Activated CD4-positive, alpha-beta T cell treated with anti-CD3 and anti-CD28 coated beads for 4 hours (primary cell): ENCODE data around the gene JAK3.
"Not testable (repeated sequence)": the region's sequence is repeated elsewhere in the genome, so short reads cannot be mapped to it uniquely, and the experiment has no call there.

Experiments
- DNase-seq, 2 donors: peaks; one replicate each; pipeline ENCODE4 v3.0.0-alpha.2; 2020

The JAK3 gene

DNA sequence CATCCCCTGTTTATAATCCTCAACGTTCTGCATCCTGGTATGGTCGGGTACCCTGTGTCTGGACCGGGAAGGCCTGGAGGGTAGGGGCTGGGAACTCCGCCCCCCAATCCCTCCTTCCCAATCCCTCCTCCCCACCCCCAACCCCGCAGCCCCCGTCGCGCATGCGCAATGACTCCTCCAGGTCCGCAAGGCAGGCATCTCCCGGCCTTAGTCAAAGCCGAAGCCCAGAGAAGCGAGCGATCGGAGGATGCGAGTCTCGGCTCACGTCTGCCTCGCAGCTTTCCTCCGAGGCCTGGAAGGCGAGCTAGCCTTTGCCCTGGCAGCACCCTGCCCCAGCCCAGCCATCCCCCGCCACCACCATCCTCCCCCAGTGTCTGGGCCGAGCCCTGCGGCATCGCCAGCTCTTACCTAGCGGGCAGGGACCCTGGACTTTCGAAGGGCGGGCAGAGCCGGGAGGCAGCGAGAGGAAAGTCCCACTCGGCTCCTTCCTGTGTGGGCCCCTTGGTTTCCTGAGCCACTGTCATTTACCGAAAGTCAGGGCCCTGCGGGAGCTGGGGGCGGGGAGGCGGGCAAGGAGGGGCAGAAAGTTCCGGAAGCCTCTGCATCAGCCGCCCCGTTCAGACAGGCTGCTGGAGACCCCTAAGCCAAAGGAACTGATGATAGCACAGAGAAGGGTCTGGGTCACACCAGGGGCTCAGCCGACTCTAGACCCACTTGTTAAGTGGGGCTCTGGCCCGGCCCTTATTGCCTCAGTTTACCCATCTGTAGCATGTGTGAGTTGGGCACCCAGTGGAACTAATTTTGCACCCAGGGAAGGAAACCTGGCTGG, at the start of gene JAK3:
Gene JAK3, minus strand, starts transcription at position 445 of the 829 bp plus-strand sequence. CDS start 3,565 bp downstream, outside the sequence.
- DNase-seq, result peak; percentile 92

DNA sequence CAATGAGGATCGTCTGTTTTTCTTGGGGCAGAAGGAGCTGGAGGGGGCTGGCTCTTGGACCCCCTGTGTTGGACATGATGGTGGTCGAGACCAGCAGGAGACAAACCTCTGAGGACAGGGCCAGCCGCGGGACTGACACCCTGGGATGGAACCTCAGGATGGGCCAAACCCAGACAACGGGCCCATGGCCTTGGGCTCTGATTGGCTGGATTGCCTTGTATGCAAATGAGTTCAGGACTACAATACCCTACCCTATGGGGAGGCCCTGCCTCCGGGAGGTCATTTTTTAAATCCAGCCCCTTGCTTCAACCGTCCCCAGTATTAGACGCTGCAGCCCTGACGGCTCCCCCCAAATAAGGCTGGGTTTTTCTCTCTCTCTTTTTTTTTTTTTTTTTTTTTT, 46.0 kb upstream of the JAK3 start:
- DNase-seq, result no peak

DNA sequence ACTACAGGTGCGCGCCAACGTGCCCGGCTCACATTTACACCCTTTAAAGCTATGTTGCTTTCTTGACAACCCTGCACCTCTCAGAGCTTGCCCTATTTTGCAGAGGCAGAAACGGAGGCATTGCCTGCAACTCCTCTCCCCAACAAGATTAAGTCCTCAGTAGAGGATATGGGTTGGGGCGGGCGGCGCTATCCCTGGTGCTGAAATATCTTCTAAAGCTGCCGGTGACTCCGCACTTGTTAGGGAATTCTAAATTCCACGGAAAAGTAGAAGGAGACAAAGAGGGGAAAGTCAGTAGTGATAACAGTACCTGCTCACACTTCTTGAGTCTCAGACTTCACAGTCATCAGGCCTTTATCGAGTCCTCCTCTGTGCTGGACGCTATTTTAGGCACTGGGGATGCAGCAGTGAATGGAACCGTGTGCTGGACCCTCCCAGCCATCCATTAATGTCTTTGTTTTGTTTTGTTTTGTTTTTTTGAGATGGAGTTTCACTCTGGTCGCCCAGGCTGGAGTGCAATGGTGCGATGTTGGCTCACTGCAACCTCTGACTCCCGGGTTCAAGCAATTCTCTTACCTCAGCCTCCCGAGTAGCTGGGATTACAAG, 41.9 kb upstream of the JAK3 start:
- no peak for DNase-seq

DNA sequence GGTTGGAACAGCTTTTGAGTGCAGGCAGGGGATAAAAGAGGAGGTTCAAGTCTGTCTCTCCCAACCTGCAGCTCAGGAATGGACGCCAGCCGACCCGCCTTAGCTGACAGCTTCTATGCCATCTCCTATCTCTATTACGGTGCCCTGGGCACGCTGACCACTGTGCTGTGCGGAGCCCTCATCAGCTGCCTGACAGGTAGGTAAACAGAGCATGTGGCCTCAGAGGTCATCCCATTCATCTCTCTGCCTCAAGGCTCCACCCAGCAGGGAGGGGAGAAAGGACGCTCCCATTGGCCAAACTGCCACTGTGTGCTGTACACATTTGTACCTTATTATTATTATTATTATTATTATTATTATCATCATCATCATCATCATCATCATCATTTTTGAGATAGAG, 40.5 kb upstream of the JAK3 start:
- DNase-seq, result no peak

DNA sequence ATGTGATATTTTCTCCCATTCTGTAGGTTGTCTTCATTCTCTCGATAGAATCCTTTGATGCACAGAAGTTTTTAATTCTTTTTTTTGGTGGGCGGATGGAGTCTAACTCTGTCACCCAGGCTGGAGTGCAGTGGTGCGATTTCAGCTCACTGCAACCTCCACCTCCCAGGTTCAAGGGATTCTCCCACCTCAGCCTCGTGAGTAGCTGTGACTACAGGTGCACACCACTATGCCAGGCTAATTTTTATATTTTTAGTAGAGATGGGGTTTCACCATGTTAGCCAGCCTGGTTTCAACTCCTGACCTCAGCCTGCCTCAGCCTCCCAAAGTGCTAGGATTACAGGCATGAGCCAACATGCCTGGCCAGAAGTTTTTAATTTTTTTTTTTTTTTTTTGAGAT, 39.4 kb upstream of the JAK3 start:
- not testable (repeated sequence) for DNase-seq

DNA sequence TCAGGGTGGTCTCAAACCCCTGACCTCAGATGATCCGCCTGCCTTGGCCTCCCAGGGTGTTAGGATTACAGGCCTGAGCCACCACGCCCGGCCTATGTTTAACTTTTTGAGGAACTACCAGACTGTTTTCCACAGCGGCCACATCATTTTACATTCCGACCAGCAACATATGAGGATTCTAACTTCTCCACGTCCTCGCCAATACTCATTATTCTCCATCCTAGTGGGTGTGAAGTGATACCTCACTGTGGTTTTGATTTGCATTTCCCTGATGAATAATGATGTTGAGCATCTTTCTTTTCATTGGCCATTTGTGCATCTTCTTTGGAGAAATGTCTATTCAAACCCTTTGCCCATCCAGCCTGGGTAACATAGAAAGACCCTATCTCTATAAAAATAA, 38.7 kb upstream of the JAK3 start:
- no peak for DNase-seq

DNA sequence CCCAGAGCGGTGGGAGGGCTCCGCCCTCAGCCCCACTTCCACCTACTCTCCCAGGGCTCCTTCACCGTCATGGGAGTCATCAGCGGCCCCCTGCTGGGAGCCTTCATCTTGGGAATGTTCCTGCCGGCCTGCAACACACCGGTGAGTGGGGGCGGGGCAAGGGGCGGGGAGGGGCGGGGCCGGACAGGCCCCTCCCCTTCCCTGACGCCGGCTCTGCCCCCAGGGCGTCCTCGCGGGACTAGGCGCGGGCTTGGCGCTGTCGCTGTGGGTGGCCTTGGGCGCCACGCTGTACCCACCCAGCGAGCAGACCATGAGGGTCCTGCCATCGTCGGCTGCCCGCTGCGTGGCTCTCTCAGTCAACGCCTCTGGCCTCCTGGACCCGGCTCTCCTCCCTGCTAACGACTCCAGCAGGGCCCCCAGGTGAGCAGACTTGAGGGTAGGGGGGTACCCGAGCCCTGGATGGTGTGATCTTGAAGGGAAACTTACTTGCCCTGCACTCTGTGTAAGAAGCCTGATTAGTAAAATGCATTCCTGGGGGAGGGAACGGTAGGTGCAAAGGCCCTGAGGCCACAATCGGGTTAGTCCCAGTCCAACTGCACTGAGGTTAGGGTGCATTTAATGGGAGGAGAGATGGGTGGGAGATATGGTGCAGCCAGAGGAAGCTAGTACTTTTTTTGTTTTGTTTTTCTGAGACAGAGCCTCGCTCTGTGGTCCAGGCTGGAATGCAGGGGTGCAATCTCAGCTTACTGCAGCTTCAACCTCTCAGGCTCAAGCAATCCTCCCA, 36.0 kb upstream of the JAK3 start:
- DNase-seq, result no peak

DNA sequence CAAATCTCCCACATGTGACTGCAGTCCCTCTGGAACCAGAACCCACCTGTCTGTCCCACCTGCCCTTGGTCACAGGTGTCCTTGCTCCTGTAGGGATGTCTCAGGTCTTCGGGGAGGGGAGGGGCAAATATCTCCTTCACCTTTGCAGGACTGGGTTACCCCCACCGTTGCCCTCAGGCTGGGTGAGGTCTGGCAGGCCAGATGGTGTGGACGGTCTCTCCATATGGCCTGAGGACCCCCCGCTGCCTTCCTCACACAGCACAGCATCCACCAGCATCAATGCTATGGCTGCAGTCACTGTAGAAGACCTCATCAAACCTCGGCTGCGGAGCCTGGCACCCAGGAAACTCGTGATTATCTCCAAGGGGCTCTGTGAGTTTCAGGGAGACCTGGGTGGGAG, 33.9 kb upstream of the JAK3 start:
- DNase-seq, result no peak

DNA sequence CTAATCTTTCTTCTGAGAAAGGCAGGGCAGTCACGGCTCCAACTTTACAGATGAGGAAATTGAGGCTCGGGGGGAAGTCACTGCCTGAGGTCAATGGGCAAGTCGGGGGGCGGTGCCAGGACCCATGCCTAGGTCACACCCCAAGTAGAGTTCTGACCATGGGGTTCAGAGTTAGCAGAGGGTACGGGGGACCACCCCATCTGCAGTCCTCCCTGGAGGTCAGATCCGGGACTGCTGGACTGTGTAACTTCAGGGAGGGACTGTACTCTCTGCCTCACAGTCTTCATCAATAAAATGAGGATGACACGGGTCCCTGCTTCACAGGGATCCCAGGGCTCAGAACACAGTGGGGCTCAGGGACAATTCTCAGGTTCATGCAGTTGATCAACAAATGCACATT, 31.7 kb upstream of the JAK3 start:
- DNase-seq, result no peak

DNA sequence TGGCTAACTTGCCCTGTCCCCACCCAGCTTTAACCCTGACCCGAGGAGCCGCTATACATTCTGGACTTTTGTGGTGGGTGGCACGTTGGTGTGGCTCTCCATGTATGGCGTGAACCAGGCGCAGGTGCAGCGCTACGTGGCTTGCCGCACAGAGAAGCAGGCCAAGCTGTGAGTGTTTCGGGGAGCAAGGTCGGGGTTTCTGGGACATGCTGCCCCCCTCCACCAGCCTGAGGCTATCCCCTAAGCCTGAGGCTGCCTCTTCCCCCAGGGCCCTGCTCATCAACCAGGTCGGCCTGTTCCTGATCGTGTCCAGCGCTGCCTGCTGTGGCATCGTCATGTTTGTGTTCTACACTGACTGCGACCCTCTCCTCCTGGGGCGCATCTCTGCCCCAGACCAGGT, 29.9 kb upstream of the JAK3 start:
- no peak for DNase-seq

DNA sequence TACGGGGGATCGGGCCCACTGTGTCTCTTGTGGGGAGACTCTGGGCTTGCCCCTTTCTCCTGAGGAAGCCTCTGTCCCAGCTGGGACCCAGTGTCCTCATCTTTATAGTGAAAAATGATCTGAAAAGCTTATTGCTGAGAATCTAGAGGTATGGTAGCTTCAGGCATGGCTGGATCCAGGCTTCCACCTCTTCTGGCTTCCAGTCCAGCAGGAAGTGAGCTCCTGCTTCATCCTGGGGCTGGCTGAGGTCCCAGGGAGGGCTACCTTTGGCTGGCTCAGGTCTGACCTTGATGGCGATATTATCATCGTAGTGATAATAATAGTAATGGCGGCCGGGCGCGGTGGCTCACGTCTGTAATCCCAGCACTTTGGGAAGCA, 27.0 kb upstream of the JAK3 start:
- no peak for DNase-seq

DNA sequence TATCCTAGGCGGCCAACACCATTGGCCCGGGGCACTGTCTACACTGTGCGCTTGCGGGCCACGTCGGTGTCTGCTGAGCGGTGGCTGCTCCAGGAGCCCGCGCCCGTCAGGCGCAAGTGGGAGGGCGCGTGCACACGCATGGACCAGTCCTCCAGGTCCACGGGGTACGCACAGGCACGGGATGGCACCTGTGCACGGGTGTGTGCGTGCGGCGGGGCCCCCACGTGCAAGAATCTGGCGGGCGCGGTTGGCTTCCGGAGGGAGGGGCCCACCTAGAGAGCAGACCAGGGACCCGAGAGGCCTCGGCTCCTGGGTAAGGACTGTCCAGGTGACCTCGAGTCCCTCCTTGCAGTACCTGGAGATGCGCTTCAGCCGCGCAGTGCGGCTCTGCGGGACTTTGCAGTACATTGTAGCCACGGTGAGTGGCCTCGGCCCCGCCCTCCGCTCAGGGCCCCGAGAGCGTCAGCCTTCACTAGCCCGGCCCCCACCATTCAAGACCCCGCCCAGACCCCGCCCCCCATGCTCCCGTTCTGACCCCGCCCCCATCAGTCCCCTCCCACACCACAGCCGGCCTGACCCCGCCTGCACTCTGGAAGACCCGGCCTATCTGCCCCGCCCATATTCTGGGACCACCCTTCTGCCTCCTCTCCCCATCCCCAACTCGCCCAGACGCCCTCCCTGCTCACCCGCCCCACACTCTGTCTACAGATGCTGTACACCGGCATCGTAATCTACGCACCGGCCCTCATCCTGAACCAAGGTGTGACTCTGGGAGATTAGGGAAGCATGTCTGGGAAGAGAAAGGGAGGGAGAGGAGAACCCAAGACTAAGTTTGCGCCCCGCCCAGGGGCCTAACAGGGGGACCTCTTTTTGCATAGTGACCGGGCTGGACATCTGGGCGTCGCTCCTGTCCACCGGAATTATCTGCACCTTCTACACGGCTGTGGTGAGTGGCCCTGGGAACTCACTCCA, 26.3 kb upstream of the JAK3 start:
- peak; percentile 65 to 74 for DNase-seq

DNA sequence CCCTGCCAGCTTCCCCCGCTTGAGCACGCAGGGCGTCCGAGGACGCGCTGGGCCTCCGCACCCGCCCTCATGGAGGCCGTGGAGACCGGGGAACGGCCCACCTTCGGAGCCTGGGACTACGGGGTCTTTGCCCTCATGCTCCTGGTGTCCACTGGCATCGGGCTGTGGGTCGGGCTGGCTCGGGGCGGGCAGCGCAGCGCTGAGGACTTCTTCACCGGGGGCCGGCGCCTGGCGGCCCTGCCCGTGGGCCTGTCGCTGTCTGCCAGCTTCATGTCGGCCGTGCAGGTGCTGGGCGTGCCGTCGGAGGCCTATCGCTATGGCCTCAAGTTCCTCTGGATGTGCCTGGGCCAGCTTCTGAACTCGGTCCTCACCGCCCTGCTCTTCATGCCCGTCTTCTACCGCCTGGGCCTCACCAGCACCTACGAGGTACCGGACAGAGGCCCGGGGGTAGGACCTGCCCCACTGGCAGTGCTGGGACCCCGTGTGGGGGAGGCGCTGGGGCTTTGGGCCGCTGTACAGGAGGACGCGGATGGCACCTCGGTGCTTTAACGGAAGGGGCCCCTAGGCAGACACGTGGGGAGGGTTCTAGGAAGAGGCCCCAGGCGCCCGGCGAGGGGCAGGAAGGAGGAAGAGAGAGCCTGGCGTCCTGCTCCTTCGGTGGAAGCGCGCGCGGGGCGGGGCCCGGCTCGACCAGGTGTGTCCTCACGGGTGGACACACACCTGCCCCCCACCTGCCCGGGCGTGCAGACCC, 24.6 kb upstream of the JAK3 start:
- DNase-seq, result peak; percentile 42 to 43

DNA sequence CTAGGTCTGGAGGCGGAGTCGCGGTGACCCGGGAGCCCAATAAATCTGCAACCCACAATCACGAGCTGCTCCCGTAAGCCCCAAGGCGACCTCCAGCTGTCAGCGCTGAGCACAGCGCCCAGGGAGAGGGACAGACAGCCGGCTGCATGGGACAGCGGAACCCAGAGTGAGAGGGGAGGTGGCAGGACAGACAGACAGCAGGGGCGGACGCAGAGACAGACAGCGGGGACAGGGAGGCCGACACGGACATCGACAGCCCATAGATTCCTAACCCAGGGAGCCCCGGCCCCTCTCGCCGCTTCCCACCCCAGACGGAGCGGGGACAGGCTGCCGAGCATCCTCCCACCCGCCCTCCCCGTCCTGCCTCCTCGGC, 24.1 kb upstream of the JAK3 start, which contains the start of gene SLC5A5:
Gene SLC5A5, plus strand, starts transcription at position 68 of the 373 bp plus-strand sequence. CDS start 375 bp downstream, outside the sequence.
- peak in 1 of 2 donors; percentile 8 for DNase-seq

DNA sequence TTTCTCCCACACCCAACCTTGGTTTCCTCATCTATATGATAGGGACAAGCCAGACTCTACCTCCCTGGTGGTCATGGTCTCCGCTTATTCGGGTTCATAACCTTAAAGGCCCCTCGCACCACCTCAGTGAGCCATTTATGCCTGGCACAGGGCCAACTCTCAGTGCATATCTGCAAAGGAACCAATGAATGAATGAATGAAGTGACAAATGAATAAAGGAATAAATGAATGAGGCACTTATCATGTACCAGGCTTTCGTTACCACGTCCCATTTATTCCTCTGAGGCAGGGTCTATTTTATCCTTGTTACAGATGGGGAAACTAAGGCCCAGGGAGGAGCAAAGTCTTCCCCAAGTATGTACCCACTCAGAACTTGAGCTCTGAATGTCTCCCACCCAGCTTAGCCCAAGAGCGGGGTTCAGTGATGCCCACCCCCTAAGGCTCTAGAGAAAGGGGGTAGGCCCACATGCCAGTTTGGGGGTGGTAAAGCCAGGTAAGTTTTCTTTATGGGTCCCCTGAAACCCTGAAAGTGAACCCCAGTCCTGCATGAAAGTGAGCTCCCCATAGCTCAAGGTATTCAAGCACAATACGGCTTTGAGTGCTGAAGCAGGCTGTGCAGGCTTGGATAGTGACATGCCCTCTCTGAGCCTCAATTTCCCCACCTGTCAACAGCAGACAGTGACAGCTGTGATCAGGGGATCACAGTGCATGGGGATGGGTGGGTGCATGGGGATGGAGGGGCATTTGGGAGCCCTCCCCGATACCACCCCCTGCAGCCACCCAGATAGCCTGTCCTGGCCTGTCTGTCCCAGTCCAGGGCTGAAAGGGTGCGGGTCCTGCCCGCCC, 23.5 kb upstream of the JAK3 start:
- DNase-seq, result no peak

DNA sequence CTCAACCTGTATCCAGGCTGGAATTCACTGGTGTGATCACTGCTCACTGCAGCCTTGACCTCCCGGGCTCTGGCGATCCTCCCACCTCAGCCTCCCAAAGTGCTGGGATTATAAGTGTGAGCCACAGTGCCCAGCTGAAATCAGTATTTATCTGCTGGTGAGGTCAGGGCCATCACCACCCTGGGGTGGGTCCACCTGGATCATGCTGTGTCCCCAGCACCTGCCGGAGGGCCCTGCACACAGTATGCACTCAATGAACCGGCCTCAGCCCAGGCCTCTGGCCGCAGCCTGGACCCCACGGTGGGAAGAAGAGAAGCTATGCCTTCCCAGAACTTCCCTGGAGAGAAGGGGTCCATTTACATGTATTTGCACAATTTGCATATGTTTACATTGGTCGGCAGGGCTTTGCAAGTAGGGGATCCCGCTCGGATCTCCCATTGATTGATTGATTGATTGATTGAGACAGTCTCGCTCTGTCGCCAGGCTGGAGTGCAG, 21.4 kb upstream of the JAK3 start:
- DNase-seq, result no peak

DNA sequence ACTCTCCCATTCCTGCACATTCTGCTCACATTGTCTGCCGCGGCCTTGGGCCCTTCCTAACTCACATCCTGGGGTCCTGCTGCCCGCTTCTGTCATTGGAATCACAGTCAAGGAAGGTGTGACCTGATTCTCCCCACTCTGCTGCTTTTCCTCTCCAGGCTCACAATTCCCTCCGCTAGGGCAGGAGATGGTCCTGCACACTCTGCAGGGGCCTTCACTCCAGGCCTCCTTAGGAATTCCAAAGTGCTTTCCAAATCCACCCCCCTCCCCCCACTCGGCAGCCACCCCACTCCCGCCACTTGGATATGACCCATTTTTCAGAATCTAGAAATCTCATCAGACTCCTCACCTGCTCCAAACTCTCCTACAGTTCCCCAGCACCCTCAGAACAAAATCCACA, 20.9 kb upstream of the JAK3 start:
- DNase-seq, result no peak

DNA sequence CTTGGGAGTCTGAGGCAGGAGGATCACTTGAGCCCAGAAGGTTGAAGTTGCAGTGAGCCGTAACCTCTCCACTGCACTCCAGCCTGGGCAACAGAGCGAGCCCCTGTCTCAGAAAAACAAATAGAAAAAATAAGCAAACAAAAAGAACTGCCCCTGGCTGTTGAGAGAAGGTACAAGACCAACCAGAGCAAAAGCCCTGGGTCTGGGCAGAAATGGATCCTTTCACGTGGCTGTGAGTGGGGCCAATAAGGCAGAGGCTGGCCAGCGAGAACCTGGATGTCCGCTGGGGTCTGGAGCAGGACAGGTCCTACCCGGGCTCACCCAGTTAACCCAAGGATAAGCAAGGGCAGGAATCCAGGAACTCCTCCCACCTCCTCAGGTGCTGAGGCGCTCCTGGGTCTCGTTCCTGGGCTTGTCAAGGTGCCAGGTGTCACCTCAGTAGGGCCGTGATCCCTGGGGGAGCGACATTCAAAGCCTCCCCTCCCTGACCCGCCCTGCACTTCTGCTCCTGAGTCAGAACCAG, 19.2 kb upstream of the JAK3 start:
- DNase-seq, result no peak

DNA sequence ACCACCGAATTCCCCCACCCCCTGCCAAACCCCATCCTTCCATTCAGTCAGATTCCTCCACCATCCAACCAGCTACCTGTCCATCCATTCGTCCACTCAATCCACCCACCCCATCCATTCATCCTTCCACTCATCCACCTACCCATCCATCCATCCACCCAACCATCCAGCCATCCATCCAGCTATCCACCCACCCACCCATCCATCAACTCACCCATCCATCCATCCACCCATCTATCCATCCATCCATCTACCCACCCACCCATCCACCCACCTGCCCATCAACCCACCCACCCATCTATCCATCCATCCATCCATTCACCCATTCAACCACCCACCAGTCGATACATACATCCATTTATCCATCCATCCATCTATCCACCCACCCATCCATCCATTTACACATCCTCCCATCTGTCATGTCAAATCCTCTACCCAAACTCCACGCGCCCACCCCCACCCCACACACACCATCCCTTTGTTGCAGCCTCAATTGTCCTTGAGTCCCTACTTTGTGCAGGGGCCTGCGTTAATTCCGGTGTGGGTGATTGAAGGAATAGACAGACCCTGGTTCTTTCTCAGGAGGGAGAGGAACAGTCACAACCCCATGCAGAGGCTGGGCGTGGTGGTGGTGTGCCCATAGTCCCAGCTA, 18.7 kb upstream of the JAK3 start:
- DNase-seq, result no peak
